ENCODE measurements around the gene CYTIP.

Gene CYTIP

GRCh38 chr2:157460897-157461296, 17.0 kb upstream of the CYTIP start:
- DNase-seq, result no peak

GRCh38 chr2:157460384-157460837, 16.5 kb upstream of the CYTIP start:
- no peak for DNase-seq

GRCh38 chr2:157459486-157459885, 15.6 kb upstream of the CYTIP start:
- no peak for DNase-seq

- DNase-seq, result no peak
Measured at GRCh38 chr2:157447741-157448140, 3.9 kb upstream of the CYTIP start.

- DNase-seq, result no peak
Measured at GRCh38 chr2:157447031-157447430, 3.1 kb upstream of the CYTIP start.

- DNase-seq, result no peak
Measured at GRCh38 chr2:157444641-157445040, 752 bp upstream of the CYTIP start.

- DNase-seq, result no peak
Measured at GRCh38 chr2:157443090-157443489, 799 bp downstream of the CYTIP start.

GRCh38 chr2:157442636-157443035, 1.3 kb downstream of the CYTIP start:
- no peak for DNase-seq

GRCh38 chr2:157442191-157442590, 1.7 kb downstream of the CYTIP start:
- no peak for DNase-seq

- no peak for DNase-seq
Measured at GRCh38 chr2:157441072-157441454, 2.8 kb downstream of the CYTIP start.

- no peak for DNase-seq
Measured at GRCh38 chr2:157440404-157441071, 3.4 kb downstream of the CYTIP start.

- DNase-seq, result no peak
Measured at GRCh38 chr2:157439824-157440186, 4.1 kb downstream of the CYTIP start.

- DNase-seq, result no peak
Measured at GRCh38 chr2:157438863-157439823, 4.7 kb downstream of the CYTIP start.

- no peak for DNase-seq
Measured at GRCh38 chr2:157433394-157433793, 10.5 kb downstream of the CYTIP start.

GRCh38 chr2:157432475-157433106, 11.3 kb downstream of the CYTIP start:
- DNase-seq, result no peak

- no peak for DNase-seq
Measured at GRCh38 chr2:157431176-157431575, 12.7 kb downstream of the CYTIP start.

- no peak for DNase-seq
Measured at GRCh38 chr2:157428500-157429175, 15.3 kb downstream of the CYTIP start.

GRCh38 chr2:157427922-157428303, 16.0 kb downstream of the CYTIP start:
- no peak for DNase-seq

GRCh38 chr2:157427003-157427921, 16.6 kb downstream of the CYTIP start:
- DNase-seq, result no peak

- DNase-seq, result no peak
Measured at GRCh38 chr2:157426477-157426994, 17.4 kb downstream of the CYTIP start.

- no peak for DNase-seq
Measured at GRCh38 chr2:157424374-157424773, 19.5 kb downstream of the CYTIP start.

- DNase-seq, result no peak
Measured at GRCh38 chr2:157421964-157422363, 21.9 kb downstream of the CYTIP start.

All from DMS79 (cell line).